Stimulated activated CD4-positive, alpha-beta T cell treated with anti-CD3 and anti-CD28 coated beads, TNF-alpha, amount 100 ng/mL, for 1 hour (primary cell): ENCODE measurements around the gene COLQ.
"Not testable (repeated sequence)": the region's sequence is repeated elsewhere in the genome, so short reads cannot be mapped to it uniquely, and the experiment has no call there.

Experiments used
- DNase-seq, 3 donors: peaks; one replicate each; pipeline ENCODE4 v3.0.0-alpha.2; 2020; ENCODE audit warnings: low read depth in 3 of 3, low spot score in 1 of 3

COLQ gene

GRCh38 chr3:15493436-15493835 is 28.1 kb downstream of the COLQ start:
- DNase-seq: no peak

- DNase-seq: no peak
These were observed 28.6 kb downstream of the COLQ start for GRCh38 chr3:15492847-15493360.

GRCh38 chr3:15491143-15491542 is 30.4 kb downstream of the COLQ start:
- no peak for DNase-seq

- no peak for DNase-seq
These were observed 31.3 kb downstream of the COLQ start for GRCh38 chr3:15490158-15490557.

- DNase-seq: no peak
These were observed 33.5 kb downstream of the COLQ start for GRCh38 chr3:15488002-15488401.

GRCh38 chr3:15486979-15487378 is 34.5 kb downstream of the COLQ start:
- DNase-seq: no peak

- no peak for DNase-seq
These were observed 35.5 kb downstream of the COLQ start for GRCh38 chr3:15486020-15486419.

GRCh38 chr3:15484551-15484950 is 37.0 kb downstream of the COLQ start:
- not testable (repeated sequence) for DNase-seq

GRCh38 chr3:15479400-15480224 is 41.9 kb downstream of the COLQ start:
- no peak for DNase-seq

- DNase-seq: no peak
These were observed 42.9 kb downstream of the COLQ start for GRCh38 chr3:15478640-15478979.

- DNase-seq: no peak
These were observed 43.4 kb downstream of the COLQ start for GRCh38 chr3:15477951-15478639.

- DNase-seq: no peak
These were observed 45.1 kb downstream of the COLQ start for GRCh38 chr3:15476378-15476777.

GRCh38 chr3:15475161-15475560 is 46.3 kb downstream of the COLQ start:
- DNase-seq: no peak

- DNase-seq: no peak
These were observed 49.6 kb downstream of the COLQ start for GRCh38 chr3:15471861-15472260.

GRCh38 chr3:15470849-15471248 is 50.7 kb downstream of the COLQ start:
- no peak for DNase-seq

GRCh38 chr3:15470261-15470660 is 51.2 kb downstream of the COLQ start:
- DNase-seq: no peak

GRCh38 chr3:15467227-15468181 is 54.0 kb downstream of the COLQ start:
- no peak for DNase-seq

GRCh38 chr3:15465876-15466585 is 55.5 kb downstream of the COLQ start:
- no peak for DNase-seq

GRCh38 chr3:15462451-15462850 is 59.1 kb downstream of the COLQ start:
- DNase-seq: no peak

- no peak for DNase-seq
These were observed 60.5 kb downstream of the COLQ start for GRCh38 chr3:15460891-15461531.
